ENCODE results near the gene LYL1.
A peak's percentile ranks its signal among the peaks of the same experiment; 100 is the strongest.

Gene LYL1

GRCh38 chr19:13104848-13105711 is 2.4 kb upstream of the LYL1 start:
- DNase-seq (ENCODE audit: low spot score), result no peak

- peak; percentile 66 for DNase-seq (ENCODE audit: low spot score)
These were observed 1.7 kb upstream of the LYL1 start for GRCh38 chr19:13104360-13104847.

GRCh38 chr19:13103581-13104359 is 1.1 kb upstream of the LYL1 start:
- DNase-seq (ENCODE audit: low spot score), result no peak

GRCh38 chr19:13102416-13102665 is 317 bp downstream of the LYL1 start:
- DNase-seq (ENCODE audit: low spot score), result no peak

GRCh38 chr19:13101590-13102415 is 855 bp downstream of the LYL1 start:
- no peak for DNase-seq (ENCODE audit: low spot score)

- no peak for DNase-seq (ENCODE audit: low spot score)
These were observed 1.6 kb downstream of the LYL1 start for GRCh38 chr19:13100841-13101589.

GRCh38 chr19:13100031-13100588 is 2.5 kb downstream of the LYL1 start:
- DNase-seq (ENCODE audit: low spot score), result no peak

GRCh38 chr19:13099073-13099999 is 3.3 kb downstream of the LYL1 start:
- DNase-seq (ENCODE audit: low spot score), result no peak

GRCh38 chr19:13098277-13099072 is 4.2 kb downstream of the LYL1 start:
- no peak for DNase-seq (ENCODE audit: low spot score)

GRCh38 chr19:13097463-13098258 is 5.0 kb downstream of the LYL1 start:
- no peak for DNase-seq (ENCODE audit: low spot score)

- DNase-seq (ENCODE audit: low spot score), result no peak
These were observed 5.6 kb downstream of the LYL1 start for GRCh38 chr19:13097033-13097462.

- peak; percentile 95 for DNase-seq (ENCODE audit: low spot score)
These were observed 6.4 kb downstream of the LYL1 start for GRCh38 chr19:13095934-13096927.

GRCh38 chr19:13095393-13095784 is 7.3 kb downstream of the LYL1 start:
- DNase-seq (ENCODE audit: low spot score), result no peak

- DNase-seq (ENCODE audit: low spot score), result no peak
These were observed 7.8 kb downstream of the LYL1 start for GRCh38 chr19:13094771-13095392.

- no peak for DNase-seq (ENCODE audit: low spot score)
These were observed 8.6 kb downstream of the LYL1 start for GRCh38 chr19:13094106-13094504.

GRCh38 chr19:13093407-13094105 is 9.1 kb downstream of the LYL1 start:
- peak; percentile 97 for DNase-seq (ENCODE audit: low spot score)
